H9 (cell line): ENCODE measurements around the gene HDAC6. TPM values are rescaled to one million over a fixed set of nuclear protein-coding genes. Genes with fewer than 3 reads are reported as not detected.
A peak's percentile ranks its signal among the peaks of the same experiment; 100 is the strongest.

Source experiments
- DNase-seq: peaks from one replicate; pipeline ENCODE4 v3.0.0-alpha.2; 2017
- H2AFZ ChIP-seq: one replicate; pipeline ENCODE4 v1.6.1; 2013; ENCODE audit warnings: mild to moderate bottlenecking, low read length, control low read depth, moderate library complexity
- H2AK5ac ChIP-seq: 2 replicates; pipeline ENCODE4 v1.6.1; 2013; ENCODE audit warnings: low read length, control low read depth, mixed read lengths; ENCODE audit not compliant: insufficient read length
- H2BK120ac ChIP-seq: one replicate; pipeline ENCODE4 v1.6.1; 2013; ENCODE audit warnings: low read depth, mild to moderate bottlenecking, low read length, control low read depth, inconsistent platforms; ENCODE audit not compliant: poor library complexity, severe bottlenecking
- H2BK12ac ChIP-seq: 2 replicates; pipeline ENCODE4 v1.6.1; 2013; ENCODE audit warnings: low read length, control low read depth, mixed read lengths, low read depth; ENCODE audit not compliant: insufficient read length
- H2BK15ac ChIP-seq: 2 replicates; pipeline ENCODE4 v1.6.1; 2013; ENCODE audit warnings: low read depth, low read length, control low read depth
- H2BK20ac ChIP-seq: one replicate; pipeline ENCODE4 v1.6.1; 2013; ENCODE audit warnings: low read depth, mild to moderate bottlenecking, low read length, control low read depth, inconsistent platforms; ENCODE audit not compliant: poor library complexity, severe bottlenecking
- H2BK5ac ChIP-seq: 2 replicates; pipeline ENCODE4 v1.6.1; 2013; ENCODE audit warnings: low read length, control low read depth, mixed read lengths; ENCODE audit not compliant: insufficient read length
- H3K14ac ChIP-seq: 2 replicates; pipeline ENCODE4 v1.6.1; 2013; ENCODE audit warnings: low read length, control low read depth; ENCODE audit not compliant: insufficient read depth
- H3K18ac ChIP-seq: 2 replicates; pipeline ENCODE4 v1.6.1; 2013; ENCODE audit warnings: low read depth, mild to moderate bottlenecking, mixed read lengths, low read length, control low read depth; ENCODE audit not compliant: insufficient read length
- H3K23ac ChIP-seq: 2 replicates; pipeline ENCODE4 v1.6.1; 2013; ENCODE audit warnings: low read length, control low read depth, mixed read lengths, low read depth; ENCODE audit not compliant: insufficient read length
- H3K23me2 ChIP-seq: 2 replicates; pipeline ENCODE4 v1.6.1; 2013; ENCODE audit warnings: low read depth, mild to moderate bottlenecking, mixed read lengths, low read length, control low read depth; ENCODE audit not compliant: insufficient read length, poor library complexity, severe bottlenecking
- H3K27ac ChIP-seq: 2 replicates; pipeline ENCODE4 v1.5.1; 2013; ENCODE audit warnings: low read length, control low read depth, mixed read lengths, low read depth; ENCODE audit not compliant: insufficient read length
- H3K27me3 ChIP-seq: 2 replicates; pipeline ENCODE4 v1.6.1; 2013; ENCODE audit warnings: low read length, control low read depth, inconsistent platforms; ENCODE audit not compliant: insufficient read depth
- H3K4ac ChIP-seq: 2 replicates; pipeline ENCODE4 v1.6.1; 2013; ENCODE audit warnings: low read depth, mild to moderate bottlenecking, control low read depth, inconsistent platforms, low read length, moderate library complexity
- H3K4me1 ChIP-seq: 2 replicates; pipeline ENCODE4 v1.6.1; 2013; ENCODE audit warnings: low read length, control low read depth, inconsistent platforms; ENCODE audit not compliant: insufficient read depth
- H3K4me2 ChIP-seq: 2 replicates; pipeline ENCODE4 v1.6.1; 2013; ENCODE audit warnings: low read length, control low read depth, mixed read lengths; ENCODE audit not compliant: insufficient read length, insufficient read depth
- H3K56ac ChIP-seq: 2 replicates; pipeline ENCODE4 v1.6.1; 2013; ENCODE audit warnings: low read depth, mild to moderate bottlenecking, mixed read lengths, low read length, control low read depth; ENCODE audit not compliant: insufficient read length
- H3K79me1 ChIP-seq: 2 replicates; pipeline ENCODE4 v1.6.1; 2013; ENCODE audit warnings: low read depth, mild to moderate bottlenecking, moderate library complexity, low read length, control low read depth, inconsistent platforms; ENCODE audit not compliant: insufficient read depth, poor library complexity, severe bottlenecking
- H3K79me2 ChIP-seq: 2 replicates; pipeline ENCODE4 v1.6.1; 2013; ENCODE audit warnings: low read length, control low read depth, inconsistent platforms; ENCODE audit not compliant: insufficient read depth
- H3K9ac ChIP-seq: 2 replicates; pipeline ENCODE4 v1.6.1; 2013; ENCODE audit warnings: low read length, control low read depth, mixed read lengths; ENCODE audit not compliant: insufficient read length; ENCODE audit errors: extremely low read depth
- H3K9me3 ChIP-seq: one replicate; pipeline ENCODE4 v1.6.1; 2013; ENCODE audit warnings: low read depth, low read length, inconsistent platforms; ENCODE audit not compliant: control insufficient read depth
- H3T11ph ChIP-seq: one replicate; pipeline ENCODE4 v1.6.1; 2013; ENCODE audit warnings: mild to moderate bottlenecking, low read length, control low read depth, inconsistent platforms
- H4K20me1 ChIP-seq: one replicate; pipeline ENCODE4 v1.6.1; 2013; ENCODE audit not compliant: control insufficient read depth, insufficient read length, insufficient read depth
- H4K5ac ChIP-seq: 2 replicates; pipeline ENCODE4 v1.6.1; 2013; ENCODE audit warnings: low read depth, mild to moderate bottlenecking, mixed read lengths, low read length, control low read depth; ENCODE audit not compliant: insufficient read length
- H4K8ac ChIP-seq: replicated peaks from 2 replicates; pipeline ENCODE4 v1.6.1; 2013; ENCODE audit warnings: low read length, control low read depth, mixed read lengths, low read depth; ENCODE audit not compliant: insufficient read length
- H4K91ac ChIP-seq: 2 replicates; pipeline ENCODE4 v1.6.1; 2013; ENCODE audit warnings: low read depth, mild to moderate bottlenecking, moderate library complexity, mixed read lengths, low read length, control low read depth; ENCODE audit not compliant: insufficient read length
- H3K27ac Mint-ChIP-seq, 3 experiments: 2 replicates in 2 of 3; 3 replicates in 1 of 3; pipeline ENCODE4 v1.8.0; 2020 to 2021; ENCODE audit warnings: mixed read lengths in 3 of 3, mild to moderate bottlenecking in 1 of 3, moderate library complexity in 1 of 3
- H3K27me3 Mint-ChIP-seq: 2 replicates; pipeline ENCODE4 v1.8.0; 2021; ENCODE audit warnings: low read depth, mild to moderate bottlenecking, moderate library complexity, mixed read lengths
- H3K36me3 Mint-ChIP-seq, 3 experiments: 2 replicates in 2 of 3; 3 replicates in 1 of 3; pipeline ENCODE4 v1.8.0; 2020 to 2021; ENCODE audit warnings: low read depth in 3 of 3, mixed read lengths in 3 of 3; ENCODE audit not compliant: insufficient read depth in 1 of 3
- H3K4me1 Mint-ChIP-seq, 2 experiments: 2 replicates each; pipeline ENCODE4 v1.8.0; 2020; ENCODE audit warnings: mixed read lengths in 2 of 2
- H3K4me3 Mint-ChIP-seq, 2 experiments: 2 replicates in 1 of 2; 3 replicates in 1 of 2; pipeline ENCODE4 v1.8.0; 2020 to 2021; ENCODE audit warnings: mild to moderate bottlenecking in 2 of 2, mixed read lengths in 2 of 2, moderate library complexity in 1 of 2
- H3K9me3 Mint-ChIP-seq, 2 experiments: 2 replicates in 1 of 2; 3 replicates in 1 of 2; pipeline ENCODE4 v1.8.0; 2020; ENCODE audit warnings: mild to moderate bottlenecking in 2 of 2, mixed read lengths in 2 of 2, moderate library complexity in 1 of 2
- WGBS: extraction: QIAGEN DNeasy Blood & Tissue Kit; methylation state at CpG from one replicate; pipeline ENCODE4 v1.1.7; 2013; ENCODE audit warnings: missing lambda C conversion rate, low lambda C conversion rate, mixed read lengths; ENCODE audit not compliant: insufficient read length; ENCODE audit errors: extremely low coverage; 5-methylcytosine and 5-hydroxymethylcytosine counted together
- total RNA-seq: library from RNA; stranded (reverse); gene quantifications from 2 replicates; pipeline ENCODE4 v1.2.1, GENCODE V29; 2021
- TF ChIP-seq, protein P1 (sequence below): fragments of 200-600 bp; sonication (generic); conservative IDR thresholded peaks from 3 replicates; pipeline ENCODE4 v1.8.0; 2021; ENCODE audit warnings: antibody characterized with exemption, mild to moderate bottlenecking

Gene HDAC6
- total RNA-seq, 1 experiment from 2014 or later = 52.8 TPM

DNA sequence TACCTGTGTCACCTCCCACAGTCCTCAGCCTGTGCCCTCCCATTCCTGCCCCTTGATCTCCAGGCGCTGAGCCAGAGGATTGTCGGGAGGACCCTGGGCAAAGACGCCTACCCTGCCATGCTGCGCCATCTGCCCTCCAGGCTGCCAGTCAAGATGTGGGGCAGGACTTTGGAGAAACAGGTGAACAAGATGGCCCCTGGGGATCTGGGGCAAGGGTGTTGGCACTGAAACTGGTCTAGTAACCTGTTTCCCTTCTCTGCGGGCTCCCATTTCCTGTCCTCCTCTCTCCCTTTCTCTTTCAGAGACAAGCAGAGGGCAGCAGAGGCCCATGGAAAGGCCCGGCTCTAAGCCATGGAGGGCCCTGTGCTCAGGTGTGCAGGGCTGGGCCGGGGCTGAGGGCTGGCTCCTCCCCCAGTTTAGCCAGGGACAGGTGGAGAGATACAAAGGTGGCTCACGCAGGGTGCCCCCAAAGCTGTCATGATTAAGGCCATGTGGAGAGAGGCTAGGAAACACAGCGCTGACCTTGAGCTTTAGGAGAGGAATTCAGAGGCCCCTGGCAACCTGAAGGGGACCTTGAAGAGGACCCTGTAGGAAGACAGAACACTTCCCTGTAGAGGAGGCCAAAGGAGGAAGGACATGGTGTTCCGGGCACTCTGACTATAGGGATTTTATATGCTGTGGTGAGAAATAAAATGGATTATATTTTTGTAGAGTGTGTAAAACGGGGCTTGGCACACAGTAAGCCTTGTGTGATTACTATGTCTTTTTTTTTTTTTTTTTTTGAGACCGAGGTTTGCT, 40.0 kb upstream of the HDAC6 start, which contains the start of gene GLOD5:
TSS of gene GLOD5 (plus strand) at position 74 of the 798 bp plus-strand sequence. CDS start at position 118, 44 bp downstream.
- no peak within 1 kb of the TSS for H4K8ac ChIP-seq
- Mint-ChIP-seq H3K36me3 (peaks cover 0 to 7% (median 0%) of the 10 kb centered on the region in 3 experiments; a peak in 3 of 7 replicates), H3K27me3 (peaks cover 2% of the 10 kb centered on the region), H3K27ac (peak within 1 kb of the TSS; percentile 67 to 94 (median 87); a peak in 5 of 7 replicates), H3K4me3 (peak within 1 kb of the TSS in 1 of 2 experiments; percentile 68; a peak in 3 of 5 replicates), H3K9me3 (peaks cover 53 to 72% of the 10 kb centered on the region in 2 experiments), H3K4me1 (peaks cover 7 to 8% of the 10 kb centered on the region in 2 experiments)
- H3K23ac ChIP-seq = no peak within 1 kb of the TSS
- no peaks in the 10 kb centered on the region for H3K23me2 ChIP-seq
- H3K4ac ChIP-seq = no peak within 1 kb of the TSS
- no peak within 1 kb of the TSS for H2AK5ac ChIP-seq
- no peaks in the 10 kb centered on the region for H3K27me3 ChIP-seq
- no peak within 1 kb of the TSS for H4K5ac ChIP-seq
- no peak within 1 kb of the TSS for H3T11ph ChIP-seq
- H3K56ac ChIP-seq = no peak within 1 kb of the TSS
- H3K79me2 ChIP-seq = no peaks in the 10 kb centered on the region; the same call in 1 of the 2 replicates
- H3K9ac ChIP-seq = no peak within 1 kb of the TSS
- H2AFZ ChIP-seq = no peak within 1 kb of the TSS
- no peak within 1 kb of the TSS for H3K18ac ChIP-seq
- no peak within 1 kb of the TSS for H2BK120ac ChIP-seq
- H2BK5ac ChIP-seq = no peak within 1 kb of the TSS
- no peaks in the 10 kb centered on the region for H3K79me1 ChIP-seq
- WGBS = no CpG with 5 or more reads among the region's 12 CpGs
- no peak within 1 kb of the TSS for H3K27ac ChIP-seq
- H4K20me1 ChIP-seq = no peaks in the 10 kb centered on the region
- no peak within 1 kb of the TSS for H2BK20ac ChIP-seq
- H3K4me2 ChIP-seq = no peak within 1 kb of the TSS
- no peak within 1 kb of the TSS for H2BK12ac ChIP-seq
- peaks cover 15% of the 10 kb centered on the region for H3K9me3 ChIP-seq
- TF ChIP-seq, protein P1, sequence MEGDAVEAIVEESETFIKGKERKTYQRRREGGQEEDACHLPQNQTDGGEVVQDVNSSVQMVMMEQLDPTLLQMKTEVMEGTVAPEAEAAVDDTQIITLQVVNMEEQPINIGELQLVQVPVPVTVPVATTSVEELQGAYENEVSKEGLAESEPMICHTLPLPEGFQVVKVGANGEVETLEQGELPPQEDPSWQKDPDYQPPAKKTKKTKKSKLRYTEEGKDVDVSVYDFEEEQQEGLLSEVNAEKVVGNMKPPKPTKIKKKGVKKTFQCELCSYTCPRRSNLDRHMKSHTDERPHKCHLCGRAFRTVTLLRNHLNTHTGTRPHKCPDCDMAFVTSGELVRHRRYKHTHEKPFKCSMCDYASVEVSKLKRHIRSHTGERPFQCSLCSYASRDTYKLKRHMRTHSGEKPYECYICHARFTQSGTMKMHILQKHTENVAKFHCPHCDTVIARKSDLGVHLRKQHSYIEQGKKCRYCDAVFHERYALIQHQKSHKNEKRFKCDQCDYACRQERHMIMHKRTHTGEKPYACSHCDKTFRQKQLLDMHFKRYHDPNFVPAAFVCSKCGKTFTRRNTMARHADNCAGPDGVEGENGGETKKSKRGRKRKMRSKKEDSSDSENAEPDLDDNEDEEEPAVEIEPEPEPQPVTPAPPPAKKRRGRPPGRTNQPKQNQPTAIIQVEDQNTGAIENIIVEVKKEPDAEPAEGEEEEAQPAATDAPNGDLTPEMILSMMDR = peak; percentile 65
- no peak within 1 kb of the TSS for H2BK15ac ChIP-seq
- H3K4me1 ChIP-seq = no peaks in the 10 kb centered on the region
- H3K14ac ChIP-seq = no peak within 1 kb of the TSS
- peak; percentile 85 for DNase-seq
- no peak within 1 kb of the TSS for H4K91ac ChIP-seq
